ENCODE results near the gene NUDT4.
"Not testable (repeated sequence)": the region's sequence is repeated elsewhere in the genome, so short reads cannot be mapped to it uniquely, and the experiment has no call there.

Gene NUDT4

DNA sequence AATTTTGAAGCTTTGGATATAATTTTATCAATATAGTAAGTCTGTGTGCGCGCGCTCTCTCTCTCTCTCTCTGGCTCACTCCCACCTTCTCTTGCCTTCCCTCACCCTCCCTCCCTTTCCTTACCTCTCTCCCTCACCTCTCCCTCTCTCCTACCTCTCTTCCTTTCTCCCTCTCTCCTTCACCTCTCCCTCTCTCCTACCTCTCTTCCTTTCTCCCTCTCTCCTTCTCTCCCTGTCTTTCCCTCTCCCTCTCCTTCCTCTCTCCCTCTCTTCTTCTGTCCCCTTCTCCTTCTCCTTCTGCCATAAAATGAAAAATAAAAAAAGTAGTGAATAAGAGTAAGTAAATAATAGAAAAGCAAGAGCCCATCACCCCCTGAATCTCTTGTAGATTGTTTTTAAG is 9.0 kb upstream of the NUDT4 start:
- no peak for DNase-seq

DNA sequence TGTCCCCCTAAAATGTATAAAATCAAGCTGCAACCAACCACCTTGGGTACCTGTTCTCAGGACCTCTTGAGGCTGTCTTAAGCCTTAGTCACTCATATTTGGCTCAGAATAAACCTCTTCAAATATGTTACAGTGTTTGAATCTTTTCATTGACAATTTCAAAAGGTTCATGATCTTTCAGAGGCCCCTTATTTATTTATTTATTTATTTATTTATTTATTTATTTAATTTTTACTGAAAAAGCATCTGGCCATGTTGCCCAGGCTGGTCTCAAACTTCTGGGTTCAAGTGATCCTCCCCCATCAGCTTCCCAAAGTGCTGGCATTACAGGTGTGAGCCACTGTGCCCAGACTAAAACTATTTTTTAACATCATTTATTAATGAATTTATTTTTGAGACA is 8.2 kb upstream of the NUDT4 start:
- DNase-seq, result no peak

DNA sequence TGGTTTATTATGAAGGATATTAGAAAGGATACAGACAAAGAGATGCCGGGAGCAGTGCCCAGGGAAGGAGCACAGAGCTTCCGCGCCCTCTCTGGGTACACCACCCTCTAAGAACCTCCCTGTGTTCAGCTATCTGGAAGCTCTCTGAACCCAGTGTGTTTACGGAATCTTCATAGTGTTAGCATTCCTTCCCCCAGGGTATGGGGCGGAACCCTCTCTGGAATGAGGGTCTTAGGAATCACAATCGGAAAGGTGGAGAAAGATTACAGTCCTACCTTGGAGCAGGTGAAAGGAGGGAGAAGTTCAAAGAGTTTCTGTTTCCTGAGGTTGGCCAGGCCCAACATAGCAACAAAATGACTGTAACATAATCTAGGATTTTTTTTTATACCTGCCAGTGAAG is 6.8 kb upstream of the NUDT4 start:
- no peak for DNase-seq

DNA sequence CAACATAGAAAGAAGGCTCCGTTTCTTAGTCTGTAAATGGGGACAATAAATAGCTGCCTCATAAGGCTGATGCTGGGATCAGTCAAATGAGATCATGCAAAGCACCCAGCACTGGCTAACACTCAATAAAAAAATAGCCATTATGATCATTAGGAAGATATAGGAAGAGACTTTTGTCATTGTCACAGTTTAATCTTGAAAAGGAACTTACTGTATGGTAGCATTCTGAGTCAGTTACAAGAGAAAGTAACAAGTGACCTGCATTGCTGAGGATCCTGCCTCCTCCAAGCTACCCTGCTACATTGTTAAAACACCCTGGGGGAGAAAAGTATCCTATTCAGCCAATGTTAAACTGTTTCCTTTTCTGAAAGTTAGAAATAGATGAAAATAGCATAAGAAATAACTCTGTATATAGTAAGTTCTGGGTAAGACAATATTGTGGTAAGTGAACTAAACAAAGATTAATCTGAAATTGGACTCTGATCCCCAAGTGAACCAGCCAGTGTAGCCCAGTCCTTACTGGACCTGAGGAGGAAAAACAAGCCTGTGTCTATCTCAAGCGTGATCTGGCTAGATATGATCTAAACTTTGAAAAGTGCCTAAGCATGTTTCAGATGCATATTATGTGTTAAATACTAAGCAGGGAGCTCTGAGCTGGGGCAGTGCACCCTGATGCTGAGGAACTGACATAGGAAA is 3.6 kb upstream of the NUDT4 start:
- no peak for DNase-seq

DNA sequence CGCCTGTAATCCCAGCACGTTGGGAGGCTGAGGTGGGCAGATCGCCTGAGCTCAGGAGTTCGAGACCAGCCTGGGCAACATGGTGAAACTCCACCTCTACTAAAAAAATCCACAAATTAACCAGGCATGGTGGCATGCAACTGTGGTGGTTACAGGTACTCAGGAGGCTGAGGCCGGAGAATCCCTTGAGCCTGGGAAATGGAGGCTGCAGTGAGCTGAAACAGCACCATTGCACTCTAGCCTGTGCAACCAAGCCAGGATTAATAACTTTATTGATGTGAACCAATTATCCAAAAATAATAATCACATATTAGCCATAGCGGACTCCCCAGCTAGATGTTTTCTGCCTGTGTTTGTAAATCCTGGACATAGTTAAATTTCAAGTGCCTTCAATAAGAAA is 1.8 kb upstream of the NUDT4 start:
- no peak for DNase-seq

DNA sequence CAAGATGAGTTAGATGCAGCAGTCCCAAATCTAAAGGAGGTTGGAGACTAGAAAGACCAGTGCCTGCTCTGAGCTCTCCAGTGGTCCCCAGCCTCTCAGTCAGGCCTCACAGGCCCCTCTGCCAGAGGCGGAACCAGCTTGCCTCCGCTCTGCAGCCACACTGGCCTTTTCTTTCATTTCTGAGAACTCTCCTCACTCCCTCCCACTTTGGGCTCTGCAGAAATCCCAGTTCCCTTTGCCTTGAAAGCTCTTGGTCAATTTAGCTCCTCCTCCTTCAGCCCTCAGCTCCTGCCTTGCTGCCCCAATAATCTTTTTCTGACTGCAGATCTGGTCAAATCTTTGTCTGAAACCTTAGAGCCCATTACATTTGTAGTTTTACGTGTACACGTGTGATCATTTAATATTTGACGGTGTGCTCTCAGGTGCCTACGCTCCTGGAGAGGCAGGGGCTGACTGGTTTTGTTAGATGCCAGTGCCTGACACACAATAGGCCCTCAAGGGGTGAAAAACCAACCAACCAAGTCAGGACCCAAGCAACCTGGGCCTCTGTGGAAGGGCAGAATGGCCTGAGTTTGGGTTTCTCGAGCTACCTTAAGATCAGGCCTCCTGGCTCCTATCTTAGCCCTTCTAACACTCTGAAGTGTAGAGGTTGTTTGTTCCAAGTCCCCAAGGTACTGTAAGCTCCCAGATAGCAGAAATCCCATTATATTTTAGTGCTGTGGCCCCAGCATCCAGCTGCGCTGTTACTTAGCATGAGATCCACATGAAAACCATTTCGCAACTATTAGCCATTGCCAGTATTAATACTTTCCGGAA is 1.1 kb upstream of the NUDT4 start:
- peak; percentile 30 for DNase-seq

DNA sequence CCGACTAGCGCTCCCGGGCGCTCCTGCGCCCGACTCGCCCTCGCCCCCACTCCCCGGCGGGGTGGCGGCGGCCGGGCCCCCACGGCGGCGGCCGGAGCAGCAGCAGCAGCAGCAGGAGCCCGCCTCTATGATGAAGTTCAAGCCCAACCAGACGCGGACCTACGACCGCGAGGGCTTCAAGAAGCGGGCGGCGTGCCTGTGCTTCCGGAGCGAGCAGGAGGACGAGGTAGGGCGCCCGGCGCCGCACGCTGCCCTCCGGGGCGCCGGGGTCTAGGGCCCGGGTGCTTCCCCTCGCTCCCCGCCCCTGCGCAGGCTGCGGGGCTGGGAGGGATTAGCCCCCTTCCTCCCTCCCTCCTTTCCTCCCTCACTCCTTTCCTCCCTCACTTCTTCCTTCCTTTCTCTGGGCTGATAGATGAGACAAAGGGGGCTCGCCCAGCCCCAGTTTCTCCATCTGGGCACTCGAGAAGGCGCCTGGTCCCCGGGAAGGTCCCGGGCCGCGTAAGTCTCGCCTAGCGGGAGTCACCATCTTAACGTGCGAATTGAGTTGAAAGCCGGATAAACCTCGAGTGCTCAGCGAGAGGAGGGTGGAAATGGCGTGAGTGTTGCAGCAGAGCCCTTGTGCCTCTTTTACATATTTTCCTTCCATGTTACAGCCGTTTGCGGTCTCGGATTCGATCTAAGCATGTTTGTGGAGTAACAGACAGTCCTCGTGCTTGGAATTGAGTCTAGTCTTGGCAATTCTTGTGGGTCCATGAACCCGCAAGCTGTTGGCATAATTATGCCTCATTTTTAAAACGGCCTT is 672 bp downstream of the NUDT4 start:
- DNase-seq, result peak; percentile 73

DNA sequence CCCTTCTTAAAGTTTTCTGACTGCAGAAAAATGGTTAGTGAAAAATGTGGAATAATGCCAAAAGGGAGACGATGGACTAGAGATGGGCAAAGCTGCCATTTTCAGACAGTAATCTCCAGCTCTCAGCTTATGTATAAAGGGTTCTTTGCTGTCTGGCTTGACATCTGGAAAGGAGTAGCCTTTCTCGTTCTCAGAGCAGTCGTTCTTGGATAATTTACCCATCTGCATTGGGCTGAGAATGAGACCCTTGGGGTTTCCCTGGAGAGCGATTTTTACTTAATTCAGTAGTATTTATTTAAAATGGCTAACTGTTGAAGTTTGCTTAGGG is 1.2 kb downstream of the NUDT4 start:
- no peak for DNase-seq

DNA sequence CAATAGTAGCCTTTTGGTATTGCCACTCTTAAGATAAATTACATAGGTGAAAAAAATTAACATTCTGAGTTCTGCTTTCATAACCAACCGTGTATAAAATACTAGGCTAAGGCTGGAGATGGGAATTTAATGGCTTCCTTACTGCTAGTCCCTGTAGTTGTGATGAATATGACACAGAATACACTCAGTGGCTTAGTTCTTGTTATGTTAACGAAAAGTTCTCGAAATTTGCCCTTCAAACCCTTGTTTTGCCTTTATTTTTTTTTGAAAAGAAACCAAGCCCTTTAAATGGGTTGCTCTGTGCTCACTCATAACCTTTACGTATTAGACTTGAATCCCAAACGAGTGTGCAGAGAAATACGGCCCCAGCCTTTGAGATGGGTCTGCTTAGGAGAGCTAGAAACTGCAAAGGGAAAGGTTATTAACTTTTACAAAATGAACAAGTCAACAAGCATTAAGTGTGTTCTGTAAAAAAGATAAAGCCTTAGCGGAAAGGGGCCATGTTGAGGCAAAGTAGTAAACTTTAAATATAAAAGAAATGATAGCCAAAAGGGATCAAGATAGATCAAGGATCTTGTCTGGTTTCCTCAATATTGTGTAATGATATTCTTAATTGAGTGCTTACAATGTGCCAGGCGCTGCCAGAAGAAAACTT is 1.7 kb downstream of the NUDT4 start:
- peak; percentile 21 for DNase-seq

DNA sequence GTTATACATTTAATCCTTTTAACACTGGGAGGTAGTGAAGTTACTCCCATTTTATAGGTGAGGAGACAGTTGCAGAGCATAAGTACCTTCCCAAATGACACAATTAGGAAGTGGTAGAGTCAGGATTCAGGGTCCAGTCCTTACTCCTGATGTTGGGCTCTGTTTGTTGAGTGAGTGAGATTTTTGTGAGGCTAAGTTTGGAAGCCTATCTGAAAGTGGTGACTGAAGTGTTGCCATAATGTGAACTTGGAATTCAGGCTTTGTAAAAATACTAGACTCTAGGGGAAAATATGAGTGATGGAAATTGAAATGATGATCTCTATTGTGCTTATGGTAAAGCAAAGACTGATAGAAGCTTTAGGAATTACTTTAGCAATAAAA is 2.2 kb downstream of the NUDT4 start:
- DNase-seq, result peak; percentile 7

DNA sequence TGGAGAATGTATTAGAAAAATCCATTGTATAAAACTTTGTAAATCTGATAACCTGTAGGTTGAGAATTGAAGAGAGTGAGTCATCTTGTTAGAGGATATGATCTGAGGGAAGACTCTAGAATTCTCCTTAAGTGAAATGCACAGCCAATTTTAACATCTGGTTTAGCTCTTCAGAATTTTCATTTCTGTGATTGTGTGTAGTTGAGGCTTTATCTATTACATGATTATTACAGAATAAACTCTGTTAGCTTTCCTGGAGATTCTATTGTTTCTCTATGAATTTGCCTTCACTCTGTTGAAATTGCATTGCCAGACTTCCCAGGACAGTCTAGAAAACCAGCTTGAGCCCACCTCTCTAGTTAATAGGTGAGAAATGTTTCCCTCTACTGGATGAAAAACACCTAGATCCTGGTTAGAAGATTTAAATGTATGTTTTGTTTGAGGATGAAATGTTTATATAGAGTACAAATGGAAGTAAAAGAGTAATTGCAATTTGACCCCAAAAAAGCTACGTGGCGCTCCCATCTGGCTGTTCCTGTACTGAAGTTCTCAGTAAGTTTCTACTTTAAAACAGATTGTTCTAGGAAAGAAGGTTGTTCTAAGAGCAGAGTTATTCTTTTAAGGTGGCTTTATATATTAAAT is 2.9 kb downstream of the NUDT4 start:
- peak; percentile 29 for DNase-seq

DNA sequence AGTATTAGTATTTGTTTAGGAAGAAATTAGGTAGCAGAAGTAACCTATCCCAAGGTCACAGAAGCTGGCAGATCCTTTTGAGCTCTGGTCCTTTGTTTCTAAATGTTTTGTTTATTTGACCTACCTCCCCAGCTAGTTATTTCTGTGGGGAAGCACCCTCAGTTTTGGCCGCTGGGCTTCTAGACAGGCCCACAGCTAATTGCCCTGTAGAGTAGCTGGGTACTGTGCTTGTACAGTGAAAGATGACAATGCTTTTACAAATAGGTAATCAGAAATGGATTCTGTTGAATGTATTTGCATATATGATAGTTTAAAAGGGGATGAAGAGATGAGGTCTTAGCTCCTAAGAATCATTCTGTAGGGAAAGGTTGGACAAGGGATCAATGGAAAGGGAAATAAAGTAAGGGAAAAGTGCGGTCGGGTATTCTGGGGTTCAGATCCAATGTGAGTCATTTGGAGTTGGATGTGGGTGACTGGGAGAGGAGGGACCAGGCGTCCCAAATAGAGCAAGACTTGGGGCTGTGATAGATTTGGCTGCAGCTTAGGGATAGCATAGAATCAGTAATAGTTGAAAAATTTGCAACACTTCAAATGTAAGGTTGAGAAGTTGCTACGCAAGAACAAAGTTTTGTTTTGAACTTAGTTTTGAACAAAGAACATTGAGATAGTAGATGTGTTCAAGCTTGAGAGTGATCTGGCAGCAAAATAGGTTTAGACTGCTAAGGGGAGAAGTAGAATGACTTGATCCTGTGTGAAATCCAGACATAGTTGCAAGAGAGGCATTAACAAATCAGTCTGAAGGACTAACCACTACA is 3.6 kb downstream of the NUDT4 start:
- DNase-seq, result no peak

DNA sequence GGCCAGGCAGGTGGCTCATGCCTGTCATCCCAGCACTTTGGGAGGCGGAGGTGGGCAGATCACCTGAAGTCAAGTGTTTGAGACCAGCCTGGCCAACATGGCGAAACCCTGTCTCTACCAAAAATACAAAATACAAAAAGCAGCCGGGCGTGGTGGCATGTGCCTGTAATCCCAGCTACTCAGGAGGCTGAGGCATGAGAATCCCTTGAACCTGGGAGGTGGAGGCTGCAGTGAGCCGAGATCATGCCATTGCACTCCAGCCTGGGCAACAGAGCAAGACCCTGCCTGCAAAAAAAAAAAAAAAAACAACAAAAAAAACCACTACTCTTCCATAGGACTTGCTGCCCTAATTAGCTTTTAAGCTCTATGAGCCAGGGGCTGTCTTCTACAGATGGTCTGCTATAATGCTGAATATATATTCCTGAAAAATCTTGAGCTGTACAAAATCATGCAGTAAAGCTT is 4.3 kb downstream of the NUDT4 start:
- DNase-seq, result not testable (repeated sequence)

DNA sequence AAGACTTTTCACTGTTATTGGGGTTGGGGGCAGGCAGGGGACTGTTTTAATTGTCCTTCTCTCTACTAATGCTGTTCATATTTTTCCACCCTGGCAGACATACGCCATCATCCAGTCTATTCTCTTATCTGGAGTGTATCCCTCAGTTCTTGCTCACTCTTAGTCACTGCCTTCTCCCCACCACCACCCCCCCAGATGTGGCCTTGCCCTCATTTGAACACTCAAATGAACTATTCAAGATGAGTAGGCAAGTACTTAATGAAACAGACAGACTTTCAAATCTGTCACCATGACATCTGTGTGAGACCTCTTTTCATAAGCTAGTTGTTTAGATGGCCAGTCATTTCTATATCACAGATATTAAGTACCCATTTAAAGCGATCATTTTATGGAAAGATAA is 10.1 kb downstream of the NUDT4 start:
- peak; percentile 65 for DNase-seq

DNA sequence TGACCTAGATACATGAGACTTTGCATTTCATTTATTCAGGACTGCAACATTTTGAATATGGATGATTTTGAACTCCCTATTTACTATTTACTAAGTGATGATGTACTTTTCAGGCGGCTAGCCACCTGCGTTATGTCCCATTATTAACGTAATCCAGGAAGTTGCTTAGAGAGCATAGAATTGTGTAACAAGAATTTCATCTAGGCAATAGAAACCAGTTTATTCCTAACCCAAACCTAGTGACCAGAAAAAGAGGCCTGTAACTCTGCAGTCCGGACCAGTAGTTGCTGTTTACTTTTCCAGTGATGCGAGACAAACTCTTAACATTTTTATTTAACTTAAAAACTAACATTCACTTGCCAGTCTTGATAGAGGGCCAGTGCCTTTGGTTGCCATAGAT is 12.3 kb downstream of the NUDT4 start:
- DNase-seq, result no peak

DNA sequence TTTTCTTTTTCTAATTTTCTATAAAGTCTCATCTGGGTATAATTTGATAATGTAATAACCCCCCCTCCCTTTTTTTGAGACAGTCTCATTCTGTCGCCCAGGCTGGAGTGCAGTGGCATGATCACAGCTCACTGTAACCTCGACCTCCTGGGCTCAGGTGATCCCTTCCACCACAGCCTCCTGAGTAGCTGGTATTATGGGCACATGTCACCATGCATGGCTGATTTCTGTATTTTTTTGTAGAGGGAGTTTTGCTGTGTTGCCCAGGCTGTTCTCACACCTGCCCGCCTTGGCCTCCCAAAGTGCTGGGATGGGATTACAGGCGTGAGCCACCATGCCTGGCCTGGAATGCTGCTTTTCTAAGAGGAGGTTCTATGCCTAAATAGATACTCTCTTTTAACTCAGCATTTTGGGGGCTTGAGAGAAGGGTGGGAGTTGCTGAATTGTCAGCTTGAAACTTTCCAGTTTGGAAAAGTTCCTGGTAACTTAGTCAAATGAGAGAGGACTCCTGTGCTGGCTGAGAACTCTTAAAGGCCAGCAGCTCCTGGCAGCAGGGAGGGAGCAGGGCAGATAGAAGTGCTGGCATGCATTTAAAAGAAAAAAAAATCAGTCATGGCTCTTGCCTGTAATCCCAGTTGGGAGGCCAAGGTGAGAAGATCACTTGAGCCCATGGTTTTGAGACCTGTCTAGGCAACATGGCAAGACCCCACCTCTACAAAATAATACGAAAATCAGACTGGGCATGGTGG is 13.0 kb downstream of the NUDT4 start:
- no peak for DNase-seq

DNA sequence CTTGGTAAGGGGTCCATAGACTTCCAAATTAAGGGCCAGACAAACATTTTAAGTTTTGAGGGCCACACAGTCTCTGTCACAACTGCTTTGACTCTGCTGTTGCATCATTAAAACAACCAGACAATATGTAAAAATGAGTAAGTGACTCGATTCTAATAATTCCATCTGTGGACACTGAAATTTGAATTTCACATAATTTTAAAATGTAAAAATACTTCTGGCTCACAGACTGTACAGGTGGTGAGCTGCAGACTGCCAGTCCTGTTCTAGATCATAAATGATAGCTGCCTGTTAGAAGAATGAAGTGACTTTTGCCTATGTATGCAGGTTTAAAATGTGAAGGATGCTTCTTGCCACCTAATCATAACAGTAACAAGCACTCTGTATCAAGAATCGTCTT is 15.7 kb downstream of the NUDT4 start:
- DNase-seq, result no peak

DNA sequence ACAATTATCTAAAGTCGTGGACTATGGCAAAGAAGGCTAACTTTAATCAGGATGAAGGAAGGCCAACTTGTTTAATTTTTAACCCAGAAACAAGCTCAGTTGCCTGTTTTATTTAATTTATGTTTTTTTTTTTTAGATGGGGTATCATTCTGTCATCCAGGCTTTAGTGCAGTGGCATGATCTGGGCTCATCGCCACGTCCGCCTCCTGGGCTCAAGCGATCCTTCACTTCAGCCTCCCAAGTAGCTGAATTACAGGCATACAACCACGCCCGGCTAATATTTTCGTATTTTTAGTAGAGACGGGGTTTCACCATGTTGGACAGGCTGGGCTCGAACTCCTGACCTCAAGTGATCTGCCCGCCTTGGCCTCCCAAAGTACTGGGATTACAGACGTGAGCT is 19.7 kb downstream of the NUDT4 start:
- DNase-seq, result no peak

DNA sequence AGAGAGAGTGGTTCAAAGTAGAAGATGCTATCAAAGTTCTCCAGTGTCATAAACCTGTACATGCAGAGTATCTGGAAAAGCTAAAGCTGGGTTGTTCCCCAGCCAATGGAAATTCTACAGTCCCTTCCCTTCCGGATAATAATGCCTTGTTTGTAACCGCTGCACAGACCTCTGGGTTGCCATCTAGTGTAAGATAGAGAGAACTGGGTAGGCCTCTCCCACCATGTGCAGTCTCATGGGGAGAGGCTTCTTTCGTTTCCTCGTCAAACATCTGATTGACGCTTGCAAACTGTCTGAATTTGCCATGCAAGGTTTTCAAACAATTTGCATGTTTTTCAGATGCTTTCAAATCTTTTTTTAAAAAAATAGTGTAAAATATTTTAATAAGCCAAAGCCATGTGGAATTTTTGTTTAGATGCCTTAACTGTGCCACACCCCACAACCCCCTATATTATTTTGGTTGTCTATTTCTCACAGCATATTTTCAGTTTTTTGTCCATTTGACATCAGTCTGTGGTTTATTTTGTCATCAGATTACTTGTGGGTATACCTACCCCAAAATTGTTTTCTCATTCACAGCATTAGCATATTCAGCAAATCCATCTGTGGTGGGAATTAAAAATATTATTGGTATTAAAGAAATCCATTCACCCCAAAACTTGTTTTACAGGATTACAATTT is 21.6 kb downstream of the NUDT4 start:
- not testable (repeated sequence) for DNase-seq
